GM19468 (cell line): Measurements from ENCODE around the gene GNGT2.

Source experiments
- ATAC-seq: cut with Tn5 transposase; IDR thresholded peaks from one replicate; pipeline ENCODE4 v1.9.1; 2021; ENCODE audit warnings: mild to moderate bottlenecking, moderate library complexity, moderate number of reproducible peaks; ENCODE audit not compliant: unreplicated experiment; ENCODE audit errors: extremely low read depth

The GNGT2 gene

DNA sequence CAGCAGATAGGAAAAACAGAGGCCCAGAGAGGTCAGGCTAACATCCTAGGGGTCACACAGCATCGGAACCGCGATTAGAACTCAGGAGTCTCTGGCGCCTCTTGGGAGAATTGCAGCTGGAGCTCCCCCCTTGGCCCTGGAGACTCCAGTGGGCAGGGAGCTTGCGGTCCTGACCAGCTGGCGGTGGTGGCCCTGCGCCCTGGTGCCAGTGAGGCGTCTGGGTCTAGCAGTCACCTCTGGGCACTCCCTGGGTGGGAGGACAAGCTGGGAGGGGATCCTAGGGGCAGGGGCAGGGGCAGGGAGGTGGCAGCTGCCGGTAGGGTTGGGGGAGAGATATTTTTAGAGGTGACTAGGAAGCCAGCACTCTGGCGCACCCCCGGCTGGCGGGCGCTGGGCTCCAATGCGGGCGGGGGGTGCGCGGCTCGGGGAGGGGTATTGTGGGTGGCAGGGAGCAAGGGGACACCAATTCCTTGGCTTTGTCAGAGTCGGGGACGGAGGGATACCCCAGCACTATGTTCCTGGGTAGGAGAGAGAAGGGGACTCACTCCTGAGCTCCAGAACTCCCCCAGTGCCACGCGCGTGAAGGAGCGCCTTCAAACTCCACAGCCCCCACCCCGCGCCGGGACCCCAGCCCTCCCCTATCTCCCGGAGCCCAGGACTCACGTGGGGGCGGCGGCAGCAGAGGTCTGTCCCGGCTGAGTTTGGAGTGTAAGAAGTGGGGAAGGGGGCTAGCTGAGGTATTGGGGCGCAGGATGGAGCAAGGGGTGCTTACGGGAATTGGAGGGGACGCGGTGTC is 19.6 kb upstream of the GNGT2 start:
- ATAC-seq, result no peak

DNA sequence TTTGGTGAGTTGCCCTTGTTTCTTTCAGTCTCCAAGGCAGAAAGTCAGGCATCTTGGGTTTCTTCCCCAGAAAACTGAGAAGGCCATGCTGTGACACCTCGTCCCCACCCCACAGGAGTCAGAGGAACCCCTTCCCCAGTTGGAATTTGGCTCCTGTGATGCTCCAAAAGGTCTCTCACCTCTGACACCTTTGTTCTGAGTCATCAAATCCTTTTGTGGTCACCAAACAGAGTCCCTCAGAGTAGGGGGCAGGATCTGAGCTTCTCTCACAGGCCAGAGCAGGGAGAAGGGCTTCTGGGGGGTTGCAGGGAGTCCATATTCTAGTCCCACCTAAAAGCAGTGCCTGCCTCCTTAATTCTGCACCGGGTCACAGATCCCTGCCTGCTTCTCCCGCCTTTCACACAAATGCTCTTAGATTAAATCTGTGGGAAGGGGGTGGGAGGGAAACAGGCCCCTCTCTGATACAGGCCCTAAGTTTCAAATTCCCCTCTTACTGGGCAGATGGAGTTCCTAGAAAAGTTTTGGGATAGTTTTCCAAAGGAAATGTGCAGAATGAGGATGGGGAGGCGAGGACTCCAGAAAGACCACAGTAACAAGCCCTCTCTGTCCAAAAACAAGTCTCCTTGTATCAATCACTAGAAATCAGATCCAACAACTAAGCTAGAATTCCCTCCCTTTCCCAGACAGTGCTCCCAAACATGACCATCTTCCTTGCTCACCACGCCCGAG is 18.9 kb upstream of the GNGT2 start:
- no peak for ATAC-seq

GRCh38 chr17:49227436-49228261 is 17.3 kb upstream of the GNGT2 start:
- ATAC-seq, result no peak

DNA sequence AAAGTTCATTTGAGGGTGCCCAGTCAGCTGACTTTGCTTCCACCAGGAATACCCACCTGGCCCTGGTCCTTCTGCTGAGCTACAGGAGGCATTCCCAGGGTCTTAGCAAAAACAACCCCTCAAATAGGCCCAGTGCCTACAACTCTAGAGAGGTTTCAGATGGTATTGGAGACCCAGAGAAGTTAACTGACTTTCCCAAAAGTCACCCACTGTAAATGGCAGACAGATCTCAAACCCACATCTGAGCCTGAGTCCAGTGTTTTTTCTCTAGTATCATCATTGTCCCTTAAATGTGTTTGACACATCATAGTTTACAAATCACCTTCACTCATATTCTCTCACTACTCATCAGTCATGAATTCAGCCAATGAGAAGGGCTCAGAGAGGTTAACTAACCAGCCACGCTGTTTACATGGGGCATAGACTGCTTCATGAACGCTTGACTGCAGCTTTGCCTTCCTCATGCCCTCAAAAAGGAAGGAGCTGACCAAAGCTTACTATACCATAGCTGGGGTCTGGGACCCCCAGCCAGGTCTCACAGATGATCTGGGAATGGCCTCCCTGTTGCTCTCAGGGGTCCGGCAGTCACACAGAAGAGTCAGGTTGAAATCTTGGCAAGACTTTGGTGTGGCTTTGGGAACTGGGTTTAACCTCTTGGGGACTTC is 16.5 kb upstream of the GNGT2 start:
- ATAC-seq, result no peak

DNA sequence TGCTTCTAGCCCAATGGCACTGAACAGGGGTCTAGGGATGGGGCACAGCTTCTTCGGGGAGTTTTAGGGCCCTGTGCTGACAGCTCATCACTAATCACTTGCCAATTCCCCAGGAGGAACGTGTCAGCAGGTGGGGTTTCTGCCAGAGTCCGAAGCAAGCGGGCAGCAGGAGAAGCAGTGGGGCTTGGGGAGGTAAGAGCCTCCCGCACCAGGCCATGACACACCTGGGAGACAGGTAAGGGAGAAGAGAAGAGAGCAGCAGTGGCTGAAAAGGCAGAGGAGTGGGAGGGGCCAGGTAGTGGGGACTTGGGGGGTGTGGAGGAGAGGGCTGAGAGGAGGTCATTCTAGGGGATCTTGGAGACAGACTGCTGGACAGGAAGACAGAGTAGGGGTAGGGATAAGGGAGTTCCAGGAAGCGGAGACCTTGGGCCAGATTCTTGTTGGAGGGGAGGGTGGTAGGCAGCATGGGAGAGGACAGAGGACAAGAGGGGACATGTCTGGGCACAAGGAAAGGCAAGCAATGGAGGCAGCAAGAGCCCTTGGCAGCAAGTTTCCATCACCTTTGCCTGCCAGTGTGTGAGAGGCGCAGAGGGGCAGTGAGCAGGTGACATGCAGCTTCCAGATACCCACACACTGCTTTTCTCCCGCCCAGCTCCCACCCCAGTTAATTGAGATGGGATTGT is 15.3 kb upstream of the GNGT2 start:
- ATAC-seq, result no peak

DNA sequence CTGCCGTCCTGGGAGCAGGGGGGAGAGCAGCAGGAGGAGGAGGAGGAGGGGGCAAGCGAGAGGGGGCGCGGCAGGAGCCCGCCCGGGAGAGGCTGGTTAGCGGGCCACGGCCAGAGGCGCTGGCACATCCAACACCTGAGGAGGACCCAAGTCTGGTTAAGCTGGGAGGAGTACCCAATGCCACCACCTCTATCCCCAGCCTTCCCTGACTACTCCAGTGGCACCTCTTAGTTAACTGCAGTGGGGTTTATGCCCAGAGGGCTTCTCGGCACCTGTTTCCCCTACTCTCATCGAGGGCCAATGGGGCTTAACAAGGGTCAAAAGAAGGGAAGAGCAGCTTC is 14.6 kb upstream of the GNGT2 start:
- ATAC-seq, result no peak

- no peak for ATAC-seq
Measured at GRCh38 chr17:49224198-49224996, 14.0 kb upstream of the GNGT2 start.

- ATAC-seq, result no peak
Measured at GRCh38 chr17:49223517-49224197, 13.3 kb upstream of the GNGT2 start.

GRCh38 chr17:49223168-49223516 is 12.8 kb upstream of the GNGT2 start:
- ATAC-seq, result no peak

DNA sequence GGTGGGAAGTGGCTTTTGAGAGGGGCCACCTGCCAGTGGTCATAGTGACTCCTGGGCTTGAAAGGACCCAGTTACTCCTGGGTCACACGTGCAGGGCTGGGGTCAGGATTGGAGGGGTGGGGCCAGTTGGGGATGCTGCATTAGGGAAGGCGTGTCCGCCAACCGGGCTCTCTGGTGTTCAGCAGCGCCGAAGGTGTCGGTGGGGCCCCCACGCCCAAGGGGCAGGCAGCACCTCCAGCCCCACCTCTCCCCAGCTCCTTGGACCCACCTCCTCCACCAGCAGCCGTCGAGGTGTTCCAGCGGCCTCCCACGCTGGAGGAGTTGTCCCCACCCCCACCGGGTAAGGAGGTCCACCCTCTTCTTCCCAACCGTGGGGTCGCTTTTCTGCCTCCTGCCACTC is 9.6 kb upstream of the GNGT2 start:
- ATAC-seq, result no peak

DNA sequence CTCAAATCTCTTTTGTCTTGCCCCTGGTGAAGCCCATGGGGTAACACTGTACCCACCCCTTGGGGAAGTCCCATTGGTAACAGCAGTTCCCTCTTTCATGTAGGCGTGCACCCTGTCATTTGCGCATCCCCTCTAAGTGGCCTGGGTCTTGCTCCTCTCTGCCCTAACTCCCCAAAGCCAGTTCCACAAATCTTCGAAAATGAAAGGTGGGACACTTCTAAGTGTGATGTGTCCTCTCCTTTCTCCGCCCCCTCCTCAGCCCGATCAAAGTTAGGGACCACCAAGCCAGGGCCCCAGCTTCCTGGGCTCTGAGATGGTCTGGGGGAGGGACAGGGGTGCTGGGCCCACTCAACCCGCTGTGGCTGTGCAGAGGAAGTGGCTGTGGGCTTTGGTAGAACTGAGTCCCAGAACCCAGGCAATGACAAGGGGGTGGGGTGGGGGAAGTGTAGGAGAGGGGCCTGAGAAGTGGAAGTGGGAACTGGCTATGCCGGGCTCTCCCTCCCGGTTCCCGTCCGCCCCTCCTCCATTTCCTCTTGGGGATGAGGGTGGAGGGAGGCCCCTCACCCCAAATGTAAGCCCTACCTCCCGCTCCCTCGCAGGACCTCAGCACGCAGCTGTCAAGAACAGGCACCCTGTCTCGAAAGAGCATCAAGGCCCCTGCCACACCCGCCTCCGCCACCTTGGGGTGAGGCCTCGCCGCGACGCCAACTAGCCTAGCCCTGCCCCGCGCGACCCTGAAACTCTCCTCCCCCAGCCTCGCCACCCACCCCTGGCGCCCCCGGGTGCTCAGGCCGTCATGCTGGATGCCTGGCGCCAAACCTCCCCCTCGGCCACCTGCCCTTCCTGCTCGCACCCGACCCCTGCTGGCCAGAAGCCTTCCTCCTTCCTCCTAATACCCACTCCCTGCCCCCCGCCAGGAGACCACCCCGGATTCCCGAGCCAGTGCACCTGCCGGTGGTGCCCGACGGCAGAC is 8.9 kb upstream of the GNGT2 start:
- ATAC-seq, result no peak

DNA sequence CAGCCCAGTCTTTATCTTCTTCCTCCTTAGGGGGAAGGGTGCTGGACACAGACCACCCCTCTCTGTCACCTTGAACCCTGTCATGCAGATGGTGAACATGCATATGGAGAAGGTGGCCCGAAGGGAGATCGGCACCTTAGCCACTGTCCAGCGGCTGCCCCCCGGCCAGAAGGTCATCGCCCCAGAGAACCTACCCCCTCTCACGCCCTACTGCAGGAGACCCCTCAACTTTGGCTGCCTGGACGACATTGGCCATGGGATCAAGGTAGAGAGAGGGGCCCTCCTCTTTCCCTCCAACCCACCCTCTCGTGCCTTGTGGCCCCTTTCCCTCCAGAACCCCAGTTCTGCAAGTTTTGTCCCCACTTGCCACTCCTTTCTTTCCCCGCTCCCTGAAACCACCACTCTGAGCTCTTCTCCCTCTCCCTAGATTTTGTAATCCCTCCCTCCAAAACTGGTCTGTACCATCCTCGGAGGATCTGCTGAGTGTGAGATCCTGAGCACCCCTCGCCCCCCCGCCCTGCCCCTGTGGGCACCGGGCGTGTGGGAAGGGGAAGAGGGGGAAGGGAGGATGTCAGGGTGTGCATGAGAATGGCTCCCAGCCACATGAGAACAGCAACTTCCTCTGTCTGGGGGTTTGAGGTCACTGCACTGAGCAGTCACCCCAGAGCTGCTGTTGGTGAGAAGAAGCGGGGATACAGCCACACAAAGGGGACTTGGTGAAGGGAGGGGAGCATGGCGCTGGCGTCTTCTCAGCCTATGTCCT is 7.5 kb upstream of the GNGT2 start:
- ATAC-seq, result peak; percentile 43

DNA sequence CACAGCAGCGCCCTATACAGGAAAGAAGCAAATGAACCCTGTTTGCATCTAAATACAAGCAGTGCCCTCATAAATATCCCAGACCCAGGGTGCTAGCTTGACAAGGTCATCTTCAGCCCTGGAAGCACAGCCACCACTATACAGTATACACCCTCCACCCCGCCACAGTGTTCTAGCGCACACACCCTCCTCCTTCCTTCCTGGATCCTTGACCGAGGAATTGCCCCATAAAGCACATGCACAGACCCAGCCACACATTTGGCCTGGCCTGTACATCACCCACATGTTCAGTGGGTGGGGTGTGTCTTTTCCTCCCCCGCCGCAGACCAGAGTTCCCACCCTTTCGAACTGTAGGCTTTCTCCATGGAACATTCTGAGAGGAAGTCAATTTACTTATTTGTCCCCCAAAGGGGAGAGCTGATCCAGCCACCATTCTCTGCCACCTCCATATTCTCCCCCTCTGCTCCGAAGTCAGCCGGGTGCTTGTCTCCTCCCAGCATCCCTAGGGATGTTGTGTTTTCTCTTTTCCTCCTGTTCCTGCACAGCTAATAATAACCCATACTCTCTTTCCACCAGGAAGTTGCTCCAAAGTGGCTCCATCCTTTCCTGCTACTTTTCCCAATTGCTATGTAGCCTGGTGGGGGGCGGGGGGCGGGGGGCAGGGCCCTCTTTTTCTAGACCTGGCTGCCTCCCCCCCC is 6.7 kb upstream of the GNGT2 start:
- no peak for ATAC-seq

DNA sequence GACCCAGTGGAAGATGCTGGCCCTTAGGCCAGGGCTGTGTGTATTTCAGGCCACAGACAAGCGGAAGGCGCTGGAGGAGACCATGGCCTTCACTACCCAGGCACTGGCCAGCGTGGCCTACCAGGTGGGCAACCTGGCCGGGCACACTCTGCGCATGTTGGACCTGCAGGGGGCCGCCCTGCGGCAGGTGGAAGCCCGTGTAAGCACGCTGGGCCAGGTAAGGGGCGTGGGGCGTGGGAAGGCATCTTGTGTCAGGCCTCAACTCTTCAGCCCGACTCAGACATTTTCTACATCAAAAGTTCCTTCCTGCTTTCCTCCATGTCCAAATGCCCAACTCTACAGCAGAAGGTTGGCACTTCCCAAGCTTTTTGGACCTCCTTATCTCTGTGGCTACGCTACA is 6.1 kb upstream of the GNGT2 start:
- ATAC-seq, result no peak

DNA sequence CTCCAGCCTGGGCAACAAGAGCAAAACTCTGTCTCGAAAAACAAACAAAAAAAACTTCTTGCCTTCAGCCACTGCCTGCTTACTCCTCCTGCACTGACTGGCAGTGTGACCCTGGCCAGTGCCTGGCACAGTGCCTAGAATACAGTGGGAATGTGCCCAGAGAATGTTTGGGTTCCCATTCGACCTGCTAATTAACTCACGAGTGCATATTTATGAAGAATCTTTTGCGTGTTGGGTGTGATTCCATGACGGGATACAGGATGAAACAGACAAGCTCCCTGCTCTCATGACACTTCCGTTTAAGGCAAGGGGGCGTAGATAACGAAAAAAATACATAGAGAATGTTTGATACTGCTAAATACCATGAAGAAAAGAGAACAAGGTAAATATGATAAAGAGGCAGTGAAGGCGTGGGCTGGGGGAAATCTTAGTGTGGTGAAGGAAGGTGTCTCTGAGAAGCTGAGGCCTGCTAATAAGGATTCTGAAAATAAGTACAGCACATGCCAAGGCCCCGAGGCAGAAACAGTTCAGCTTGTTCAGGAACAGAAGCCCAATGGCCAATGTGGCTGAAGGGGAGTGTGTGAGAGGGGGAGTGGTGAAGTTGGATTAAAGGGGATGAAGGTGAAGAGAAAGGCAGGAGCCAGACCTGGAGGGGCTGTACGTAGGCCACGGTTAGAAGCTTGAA is 4.4 kb upstream of the GNGT2 start:
- no peak for ATAC-seq

GRCh38 chr17:49213847-49214246 is 3.5 kb upstream of the GNGT2 start:
- ATAC-seq, result no peak
